SK-N-SH (cell line): ENCODE data around the gene SREK1. TPM values are rescaled to one million over a fixed set of nuclear protein-coding genes. Genes with fewer than 3 reads are reported as not detected.

Source experiments
- CTCF ChIA-PET: fragments of 300-600, 350-600 bp; formaldehyde crosslinking; extraction: SDS; loops from one replicate; lab custom pipeline; 2021; lab: Yijun Ruan, JAX
- POLR2A ChIA-PET: fragments of 350-600 bp; sonication (Branson Sonifier 250); formaldehyde crosslinking; extraction: SDS; loops from one replicate; lab custom pipeline; 2020; ENCODE audit warnings: antibody characterized with exemption, inconsistent platforms; lab: Yijun Ruan, JAX
- DNase-seq: peaks from one replicate; pipeline ENCODE4 v3.0.0; 2012
- H2AFZ ChIP-seq: fragments of 200-600 bp; sonication (generic); 2 replicates; pipeline ENCODE4 v1.8.1; 2016; ENCODE audit warnings: antibody characterized with exemption, mild to moderate bottlenecking, low read depth
- H3F3A ChIP-seq: fragments of 200-600 bp; sonication (generic); replicated peaks from 2 replicates; pipeline ENCODE3; 2016; ENCODE audit warnings: antibody characterized with exemption, mild to moderate bottlenecking; ENCODE audit not compliant: insufficient read depth
- H3K27ac ChIP-seq, 2 experiments: fragments of 200-500 bp in 1 of 2; fragments of 200-600 bp in 1 of 2; sonication (Bioruptor generic) in 1 of 2; sonication (generic), shearing (Covaris generic) in 1 of 2; 2 replicates each; pipeline versions ENCODE4 v1.5.1 to v1.6.1; 2014 to 2016; ENCODE audit warnings: low read depth in 2 of 2, inconsistent platforms in 1 of 2, low read length in 1 of 2, mild to moderate bottlenecking in 1 of 2, mixed read lengths in 1 of 2
- H3K27me3 ChIP-seq: fragments of 200-600 bp; sonication (generic), shearing (Covaris generic); 2 replicates; pipeline ENCODE4 v1.6.1; 2016; ENCODE audit warnings: mixed run types; ENCODE audit not compliant: insufficient read depth
- H3K36me3 ChIP-seq, 2 experiments: fragments of 200-500 bp in 1 of 2; fragments of 200-600 bp in 1 of 2; sonication (Bioruptor generic) in 1 of 2; sonication (generic) in 1 of 2; replicated peaks in 1 of 2; 2 replicates each; pipeline versions ENCODE3 to v1.5.1; 2014 to 2016; ENCODE audit warnings: low read length in 1 of 2, mild to moderate bottlenecking in 1 of 2; ENCODE audit not compliant: insufficient read depth in 2 of 2, control insufficient read depth in 1 of 2
- H3K4me1 ChIP-seq, 2 experiments: fragments of 200-500 bp in 1 of 2; fragments of 200-600 bp in 1 of 2; sonication (Bioruptor generic) in 1 of 2; sonication (generic), shearing (Covaris generic) in 1 of 2; 2 replicates each; pipeline versions ENCODE4 v1.5.1 to v1.6.1; 2014 to 2016; ENCODE audit warnings: low read depth in 1 of 2, low read length in 1 of 2, mixed run types in 1 of 2; ENCODE audit not compliant: insufficient read depth in 2 of 2, control insufficient read depth in 1 of 2
- H3K4me2 ChIP-seq: fragments of 200-600 bp; sonication (generic), shearing (Covaris generic); 2 replicates; pipeline ENCODE4 v1.6.1; 2017; ENCODE audit warnings: mixed run types
- H3K4me3 ChIP-seq, 2 experiments: fragments of 200-500 bp in 1 of 2; fragments of 200-600 bp in 1 of 2; sonication (Bioruptor generic) in 1 of 2; sonication (generic), shearing (Covaris generic) in 1 of 2; 2 replicates each; pipeline versions ENCODE4 v1.5.1 to v1.8.1; 2014 to 2016; ENCODE audit warnings: low read depth in 2 of 2, inconsistent platforms in 1 of 2, low read length in 1 of 2, mild to moderate bottlenecking in 1 of 2, mixed read lengths in 1 of 2, moderate library complexity in 1 of 2
- H3K79me2 ChIP-seq: fragments of 200-600 bp; sonication (generic); 2 replicates; pipeline ENCODE4 v1.8.1; 2017; ENCODE audit warnings: mild to moderate bottlenecking; ENCODE audit not compliant: insufficient read depth
- H3K9ac ChIP-seq: fragments of 200-600 bp; sonication (generic); 2 replicates; pipeline ENCODE4 v1.6.1; 2017; ENCODE audit warnings: mixed run types
- H3K9me2 ChIP-seq: fragments of 200-600 bp; sonication (generic); 2 replicates; pipeline ENCODE4 v1.6.1; 2017; ENCODE audit warnings: mixed run types
- H3K9me3 ChIP-seq: fragments of 200-600 bp; sonication (generic); 2 replicates; pipeline ENCODE4 v1.6.1; 2017; ENCODE audit warnings: mixed run types, mild to moderate bottlenecking, moderate library complexity
- H4K20me1 ChIP-seq: fragments of 200-600 bp; sonication (generic); 2 replicates; pipeline ENCODE4 v1.6.1; 2017; ENCODE audit warnings: mild to moderate bottlenecking, mixed run types; ENCODE audit not compliant: insufficient read depth
- EZH2phosphoT487 ChIP-seq: fragments of 200-600 bp; sonication (generic); IDR thresholded peaks from 2 replicates; pipeline ENCODE4 v1.6.1; 2017; ENCODE audit warnings: low read depth, mixed run types, mild to moderate bottlenecking, antibody characterized with exemption, moderate library complexity, borderline replicate concordance
- FOSL2 ChIP-seq: IDR thresholded peaks from 2 replicates; pipeline ENCODE4 v1.4.0; 2012; ENCODE audit warnings: low read depth, mild to moderate bottlenecking, moderate library complexity, borderline replicate concordance
- FOXJ3 ChIP-seq: sonication (generic); formaldehyde crosslinking; IDR thresholded peaks from 2 replicates; pipeline ENCODE4 v1.5.1; 2020; ENCODE audit warnings: mild to moderate bottlenecking, missing genetic modification reagents
- JUND ChIP-seq: IDR thresholded peaks from 2 replicates; pipeline ENCODE4 v1.4.0; 2012
- MXI1 ChIP-seq: IDR thresholded peaks from 2 replicates; pipeline ENCODE4 v1.6.1; 2012; ENCODE audit warnings: mild to moderate bottlenecking, low read depth, low read length, improper control_type of control experiment
- NFIC ChIP-seq: IDR thresholded peaks from 2 replicates; pipeline ENCODE4 v1.4.0; 2012; ENCODE audit warnings: borderline replicate concordance
- RXRA ChIP-seq: IDR thresholded peaks from 2 replicates; pipeline ENCODE4 v1.4.0; 2012; ENCODE audit warnings: low read depth, mild to moderate bottlenecking, borderline replicate concordance
- SMC3 ChIP-seq: IDR thresholded peaks from 2 replicates; pipeline ENCODE4 v1.6.1; 2012; ENCODE audit warnings: low read depth, low read length, improper control_type of control experiment
- WGBS: methylation state at CpG from one replicate; pipeline ENCODE4 v1.1.6; 2017; ENCODE audit warnings: low lambda C conversion rate; 5-methylcytosine and 5-hydroxymethylcytosine counted together
- polyA plus RNA-seq, 3 experiments: library from polyadenylated mRNA; depleted of rRNA; stranded (reverse); fragments of >200 nt; gene quantifications; 2 replicates each; pipeline ENCODE4 v1.2.3, GENCODE V29; 2012
- TF ChIP-seq, protein P1 (sequence below): fragments of 200-600 bp; sonication (generic); IDR thresholded peaks from 2 replicates; pipeline ENCODE4 v1.6.1; 2017; ENCODE audit warnings: antibody characterized with exemption, mild to moderate bottlenecking, moderate library complexity
- TF ChIP-seq, protein P2 (sequence below): IDR thresholded peaks from 2 replicates; pipeline ENCODE4 v1.6.1; 2012; ENCODE audit warnings: mild to moderate bottlenecking, low read depth, low read length, moderate library complexity
- TF ChIP-seq, protein P3 (sequence below): IDR thresholded peaks from 2 replicates; pipeline ENCODE4 v1.4.0; 2012; ENCODE audit warnings: low read depth, borderline replicate concordance
- TF ChIP-seq, protein P4 (sequence below): IDR thresholded peaks from 2 replicates; pipeline ENCODE4; 2012
- TF ChIP-seq, protein P5 (sequence below): IDR thresholded peaks from 2 replicates; pipeline ENCODE4 v1.4.0; 2012; ENCODE audit warnings: low read depth, borderline replicate concordance

The SREK1 gene
- polyA plus RNA-seq, 1 of the 3 experiments (the other 2 are of a cell fraction): 17.5 TPM

DNA sequence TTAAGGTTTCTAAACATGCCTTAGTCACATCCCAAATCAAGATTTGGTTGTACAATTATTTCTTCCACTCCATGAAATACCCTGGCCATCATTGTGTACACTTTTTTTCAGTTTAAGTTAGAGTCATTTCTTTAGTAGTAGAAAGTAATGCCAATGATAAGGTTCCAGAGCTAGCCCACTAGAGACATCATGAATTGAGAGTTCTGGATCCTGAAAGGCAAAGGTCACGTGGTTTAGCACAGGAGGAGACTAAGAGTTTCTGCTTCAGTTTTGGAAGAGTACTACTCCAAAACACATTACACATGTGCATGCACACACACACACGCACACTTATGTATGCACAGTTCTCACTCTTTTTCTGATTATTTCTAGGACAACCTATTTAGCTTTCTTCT lies 4.8 kb upstream of the SREK1 start:
- Histone ChIP-seq H3K27me3 (no peaks in the 10 kb centered on the region), H3K9me2 (no peaks in the 10 kb centered on the region), H3K4me3 (no peak overlapping the region), H3K4me2 (no peak overlapping the region), H3K79me2 (no peaks in the 10 kb centered on the region), H3K9me3 (no peaks in the 10 kb centered on the region), H3F3A (peaks cover 6% of the 10 kb centered on the region), H3K9ac (no peak overlapping the region), H3K27ac (no peak overlapping the region), H4K20me1 (no peaks in the 10 kb centered on the region), H3K4me1 (peaks cover 0 to 4% of the 10 kb centered on the region in 2 experiments; a peak in 2 of 4 replicates), H3K36me3 (no peaks in the 10 kb centered on the region), H2AFZ (no peak overlapping the region)
- 82% methylated on average over 2 of the region's 2 CpGs for WGBS
- ChIA-PET CTCF (no interaction called here), POLR2A (interaction anchor here (0.7 kb wide), 1 partner anchor 515 kb away, joined by 4 read pairs; the partner anchor contains the start of gene TRIM23)
- DNase-seq: no peak
- TF ChIP-seq, protein P1, sequence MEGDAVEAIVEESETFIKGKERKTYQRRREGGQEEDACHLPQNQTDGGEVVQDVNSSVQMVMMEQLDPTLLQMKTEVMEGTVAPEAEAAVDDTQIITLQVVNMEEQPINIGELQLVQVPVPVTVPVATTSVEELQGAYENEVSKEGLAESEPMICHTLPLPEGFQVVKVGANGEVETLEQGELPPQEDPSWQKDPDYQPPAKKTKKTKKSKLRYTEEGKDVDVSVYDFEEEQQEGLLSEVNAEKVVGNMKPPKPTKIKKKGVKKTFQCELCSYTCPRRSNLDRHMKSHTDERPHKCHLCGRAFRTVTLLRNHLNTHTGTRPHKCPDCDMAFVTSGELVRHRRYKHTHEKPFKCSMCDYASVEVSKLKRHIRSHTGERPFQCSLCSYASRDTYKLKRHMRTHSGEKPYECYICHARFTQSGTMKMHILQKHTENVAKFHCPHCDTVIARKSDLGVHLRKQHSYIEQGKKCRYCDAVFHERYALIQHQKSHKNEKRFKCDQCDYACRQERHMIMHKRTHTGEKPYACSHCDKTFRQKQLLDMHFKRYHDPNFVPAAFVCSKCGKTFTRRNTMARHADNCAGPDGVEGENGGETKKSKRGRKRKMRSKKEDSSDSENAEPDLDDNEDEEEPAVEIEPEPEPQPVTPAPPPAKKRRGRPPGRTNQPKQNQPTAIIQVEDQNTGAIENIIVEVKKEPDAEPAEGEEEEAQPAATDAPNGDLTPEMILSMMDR: no peak
- TF ChIP-seq NFIC (no peak), JUND (no peak), SMC3 (no peak), EZH2phosphoT487 (no peak)
- TF ChIP-seq, protein P2, sequence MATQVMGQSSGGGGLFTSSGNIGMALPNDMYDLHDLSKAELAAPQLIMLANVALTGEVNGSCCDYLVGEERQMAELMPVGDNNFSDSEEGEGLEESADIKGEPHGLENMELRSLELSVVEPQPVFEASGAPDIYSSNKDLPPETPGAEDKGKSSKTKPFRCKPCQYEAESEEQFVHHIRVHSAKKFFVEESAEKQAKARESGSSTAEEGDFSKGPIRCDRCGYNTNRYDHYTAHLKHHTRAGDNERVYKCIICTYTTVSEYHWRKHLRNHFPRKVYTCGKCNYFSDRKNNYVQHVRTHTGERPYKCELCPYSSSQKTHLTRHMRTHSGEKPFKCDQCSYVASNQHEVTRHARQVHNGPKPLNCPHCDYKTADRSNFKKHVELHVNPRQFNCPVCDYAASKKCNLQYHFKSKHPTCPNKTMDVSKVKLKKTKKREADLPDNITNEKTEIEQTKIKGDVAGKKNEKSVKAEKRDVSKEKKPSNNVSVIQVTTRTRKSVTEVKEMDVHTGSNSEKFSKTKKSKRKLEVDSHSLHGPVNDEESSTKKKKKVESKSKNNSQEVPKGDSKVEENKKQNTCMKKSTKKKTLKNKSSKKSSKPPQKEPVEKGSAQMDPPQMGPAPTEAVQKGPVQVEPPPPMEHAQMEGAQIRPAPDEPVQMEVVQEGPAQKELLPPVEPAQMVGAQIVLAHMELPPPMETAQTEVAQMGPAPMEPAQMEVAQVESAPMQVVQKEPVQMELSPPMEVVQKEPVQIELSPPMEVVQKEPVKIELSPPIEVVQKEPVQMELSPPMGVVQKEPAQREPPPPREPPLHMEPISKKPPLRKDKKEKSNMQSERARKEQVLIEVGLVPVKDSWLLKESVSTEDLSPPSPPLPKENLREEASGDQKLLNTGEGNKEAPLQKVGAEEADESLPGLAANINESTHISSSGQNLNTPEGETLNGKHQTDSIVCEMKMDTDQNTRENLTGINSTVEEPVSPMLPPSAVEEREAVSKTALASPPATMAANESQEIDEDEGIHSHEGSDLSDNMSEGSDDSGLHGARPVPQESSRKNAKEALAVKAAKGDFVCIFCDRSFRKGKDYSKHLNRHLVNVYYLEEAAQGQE: no peak

DNA sequence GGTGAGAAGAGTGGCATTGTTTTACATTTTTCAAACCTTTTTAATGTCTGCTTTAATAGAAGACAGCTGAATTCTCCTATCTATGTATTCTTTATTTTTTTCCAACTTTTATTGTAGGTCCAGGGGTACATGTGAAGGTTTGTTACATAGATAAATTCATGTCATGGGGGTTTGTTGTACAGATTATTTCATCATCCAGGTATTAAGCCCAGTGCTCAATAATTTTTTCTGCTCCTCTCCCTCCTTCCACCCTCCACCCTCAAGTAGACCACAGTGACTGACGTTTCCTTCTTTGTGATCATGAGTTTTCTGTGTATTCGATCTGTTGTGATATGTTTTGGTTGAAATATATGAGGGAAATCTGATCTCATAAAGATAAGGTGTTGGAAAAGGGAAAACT lies 1.7 kb upstream of the SREK1 start:
- Histone ChIP-seq H3K9me2 (no peaks in the 10 kb centered on the region), H2AFZ (no peak overlapping the region), H3K27me3 (no peaks in the 10 kb centered on the region), H3K9ac (no peak overlapping the region), H3K27ac (no peak overlapping the region), H3K9me3 (no peaks in the 10 kb centered on the region), H3K4me1 (peaks cover 8 to 9% of the 10 kb centered on the region in 2 experiments; a peak in 3 of 4 replicates), H3F3A (peaks cover 26% of the 10 kb centered on the region), H3K4me2 (no peak overlapping the region), H3K4me3 (no peak overlapping the region), H3K36me3 (peaks cover 0 to 3% of the 10 kb centered on the region in 2 experiments), H4K20me1 (peaks cover 18% of the 10 kb centered on the region), H3K79me2 (peaks cover 30% of the 10 kb centered on the region)
- POLR2A ChIA-PET: no interaction called here
- CTCF ChIA-PET: no interaction called here
- no peak for DNase-seq
- WGBS: 95% methylated on average over 2 of the region's 2 CpGs
- TF ChIP-seq, protein P3, sequence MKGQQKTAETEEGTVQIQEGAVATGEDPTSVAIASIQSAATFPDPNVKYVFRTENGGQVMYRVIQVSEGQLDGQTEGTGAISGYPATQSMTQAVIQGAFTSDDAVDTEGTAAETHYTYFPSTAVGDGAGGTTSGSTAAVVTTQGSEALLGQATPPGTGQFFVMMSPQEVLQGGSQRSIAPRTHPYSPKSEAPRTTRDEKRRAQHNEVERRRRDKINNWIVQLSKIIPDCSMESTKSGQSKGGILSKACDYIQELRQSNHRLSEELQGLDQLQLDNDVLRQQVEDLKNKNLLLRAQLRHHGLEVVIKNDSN: no peak
- TF ChIP-seq EZH2phosphoT487 (no peak), FOSL2 (no peak), MXI1 (no peak), RXRA (no peak), FOXJ3 (CRISPR knock-in tag) (no peak)
- TF ChIP-seq, protein P4, sequence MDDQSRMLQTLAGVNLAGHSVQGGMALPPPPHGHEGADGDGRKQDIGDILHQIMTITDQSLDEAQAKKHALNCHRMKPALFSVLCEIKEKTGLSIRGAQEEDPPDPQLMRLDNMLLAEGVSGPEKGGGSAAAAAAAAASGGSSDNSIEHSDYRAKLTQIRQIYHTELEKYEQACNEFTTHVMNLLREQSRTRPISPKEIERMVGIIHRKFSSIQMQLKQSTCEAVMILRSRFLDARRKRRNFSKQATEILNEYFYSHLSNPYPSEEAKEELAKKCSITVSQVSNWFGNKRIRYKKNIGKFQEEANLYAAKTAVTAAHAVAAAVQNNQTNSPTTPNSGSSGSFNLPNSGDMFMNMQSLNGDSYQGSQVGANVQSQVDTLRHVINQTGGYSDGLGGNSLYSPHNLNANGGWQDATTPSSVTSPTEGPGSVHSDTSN: no peak
- TF ChIP-seq, protein P2: no peak
- TF ChIP-seq, protein P5, sequence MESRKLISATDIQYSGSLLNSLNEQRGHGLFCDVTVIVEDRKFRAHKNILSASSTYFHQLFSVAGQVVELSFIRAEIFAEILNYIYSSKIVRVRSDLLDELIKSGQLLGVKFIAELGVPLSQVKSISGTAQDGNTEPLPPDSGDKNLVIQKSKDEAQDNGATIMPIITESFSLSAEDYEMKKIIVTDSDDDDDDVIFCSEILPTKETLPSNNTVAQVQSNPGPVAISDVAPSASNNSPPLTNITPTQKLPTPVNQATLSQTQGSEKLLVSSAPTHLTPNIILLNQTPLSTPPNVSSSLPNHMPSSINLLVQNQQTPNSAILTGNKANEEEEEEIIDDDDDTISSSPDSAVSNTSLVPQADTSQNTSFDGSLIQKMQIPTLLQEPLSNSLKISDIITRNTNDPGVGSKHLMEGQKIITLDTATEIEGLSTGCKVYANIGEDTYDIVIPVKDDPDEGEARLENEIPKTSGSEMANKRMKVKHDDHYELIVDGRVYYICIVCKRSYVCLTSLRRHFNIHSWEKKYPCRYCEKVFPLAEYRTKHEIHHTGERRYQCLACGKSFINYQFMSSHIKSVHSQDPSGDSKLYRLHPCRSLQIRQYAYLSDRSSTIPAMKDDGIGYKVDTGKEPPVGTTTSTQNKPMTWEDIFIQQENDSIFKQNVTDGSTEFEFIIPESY: no peak
